Aortic smooth muscle cell (primary cell): Measurements from ENCODE around the gene SPATA1. TPM values are rescaled to one million over a fixed set of nuclear protein-coding genes. Genes with fewer than 3 reads are reported as not detected.

Experiments used
- total RNA-seq: library from RNA; depleted of rRNA; stranded (reverse); fragments of >200 nt; gene quantifications from 2 replicates; pipeline ENCODE4 v1.2.3, GENCODE V29; 2014

Gene SPATA1
- 0.92 and 0.93 TPM in 2 replicates for total RNA-seq

GRCh38 chr1:84506002-84506728 lies at the start of gene SPATA1, which contains the start of gene GNG5:
TSS of gene SPATA1 (plus strand) at chr1:84506386. CDS start at chr1:84516360, 9,974 bp downstream.
TSS of gene GNG5 (minus strand) at chr1:84506581. CDS start at chr1:84506091, 490 bp downstream.

DNA sequence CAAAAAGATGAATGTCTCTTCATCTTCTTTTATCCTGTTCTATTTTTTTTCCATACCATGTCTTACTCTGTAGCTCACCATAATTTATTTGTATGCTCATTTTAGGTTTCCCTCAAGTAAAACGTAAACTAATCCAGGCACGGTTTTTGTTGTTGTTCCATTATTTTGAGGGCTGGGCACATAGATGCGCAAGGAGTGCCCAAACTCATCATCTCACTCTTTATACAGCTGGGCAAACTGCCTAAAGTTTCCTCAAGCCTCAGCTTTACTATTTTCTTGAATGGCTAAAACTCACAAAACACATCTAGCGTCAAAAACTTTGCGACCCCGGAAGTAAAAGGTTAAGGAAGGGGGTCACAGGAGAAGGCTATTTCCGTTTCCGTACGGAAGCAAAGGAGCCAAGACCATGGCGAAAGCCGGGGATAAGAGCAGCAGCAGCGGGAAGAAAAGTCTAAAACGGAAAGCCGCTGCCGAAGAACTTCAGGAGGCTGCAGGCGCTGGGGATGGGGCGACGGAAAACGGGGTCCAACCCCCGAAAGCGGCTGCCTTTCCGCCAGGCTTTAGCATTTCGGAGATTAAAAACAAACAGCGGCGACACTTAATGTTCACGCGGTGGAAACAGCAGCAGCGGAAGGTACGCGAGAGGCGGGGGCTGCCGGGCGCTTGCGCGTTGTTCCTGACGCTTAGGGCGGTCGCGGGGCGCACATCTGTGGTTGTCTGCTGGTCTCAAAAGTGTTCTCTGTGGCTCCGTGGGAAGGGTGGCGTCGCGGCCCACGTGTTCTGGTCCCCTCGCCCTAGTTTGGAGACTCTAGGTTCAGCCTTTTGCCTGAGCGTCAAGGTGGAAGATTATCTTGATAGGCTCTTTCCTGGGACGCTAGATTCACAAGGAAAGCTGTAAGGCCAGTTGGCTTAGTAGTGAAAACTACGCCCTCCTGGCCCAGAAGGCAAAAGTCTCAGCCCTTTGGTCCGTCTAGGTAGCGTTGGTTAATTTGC lies 27.0 kb upstream of the SPATA1 start, which contains the start of gene RPF1:
RPF1 (plus strand) TSS at position 391 of the 993 bp plus-strand sequence; CDS start at position 407, 16 bp downstream.

DNA sequence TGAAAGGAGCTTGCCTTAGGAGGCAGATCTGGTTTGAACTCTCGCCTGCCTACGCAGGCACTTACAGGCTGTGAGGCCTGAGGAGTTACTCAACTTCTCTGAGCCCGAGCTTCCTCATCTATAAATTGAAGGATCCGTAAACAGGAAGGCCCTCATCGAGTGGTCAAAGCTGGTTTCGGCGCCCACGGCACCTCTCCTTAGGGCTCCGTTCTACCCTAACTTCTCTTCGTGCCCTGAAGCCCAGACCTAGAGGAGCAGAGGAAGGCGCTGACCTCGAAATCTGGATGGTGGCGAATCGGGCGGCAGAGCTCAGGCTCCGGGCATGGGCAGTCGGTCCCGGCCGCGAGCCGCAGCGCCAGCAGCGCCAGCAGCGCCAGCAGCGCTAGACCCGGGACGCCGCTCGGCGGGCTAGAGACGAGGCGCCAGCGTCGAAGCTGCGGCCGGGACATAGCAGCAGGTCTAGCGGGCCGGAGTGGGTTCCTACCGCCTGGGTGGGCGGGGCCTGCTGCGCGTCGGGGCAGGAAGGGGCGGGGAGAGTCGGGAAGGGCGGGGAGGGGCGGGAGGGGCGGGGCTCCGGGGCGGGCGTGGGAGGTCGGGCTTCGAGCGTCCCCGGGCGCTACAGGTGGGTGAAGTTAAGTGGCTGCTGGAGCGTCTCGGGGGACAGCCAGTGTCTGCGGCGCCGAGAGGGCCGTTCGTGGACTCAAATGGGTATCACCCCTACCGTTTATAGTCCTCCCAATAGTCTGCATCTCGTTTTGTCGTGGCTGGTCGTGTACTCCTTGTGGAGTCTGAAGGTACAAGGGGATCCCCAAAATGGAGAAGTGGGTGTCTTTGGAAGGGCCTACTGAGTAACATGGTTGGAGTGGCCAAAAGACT lies 68.0 kb downstream of the SPATA1 start, which contains the start of gene CTBS:
CTBS (minus strand) TSS at position 474 of the 876 bp plus-strand sequence; CDS start at position 449, 25 bp downstream.

Other genes with a start within 250 kb of the SPATA1 start
- 0.92 and 1.1 TPM in 2 replicates for gene SAMD13, start 204.7 kb upstream of the SPATA1 start, total RNA-seq
- not detected in 2 replicates for gene DNASE2B, start 107.9 kb upstream of the SPATA1 start, total RNA-seq
- 35.4 and 39.9 TPM in 2 replicates for gene RPF1, start 27.1 kb upstream of the SPATA1 start, total RNA-seq
- 13.6 and 25.7 TPM in 2 replicates for gene GNG5, start 195 bp downstream of the SPATA1 start, total RNA-seq
- 9.4 and 19.8 TPM in 2 replicates for gene CTBS, start 68.1 kb downstream of the SPATA1 start, total RNA-seq
- 15.6 and 20.1 TPM in 2 replicates for gene SSX2IP, start 184.1 kb downstream of the SPATA1 start, total RNA-seq